PC-9 (cell line): Measurements from ENCODE around the gene ADAM19.

ENCODE experiments used
- CTCF ChIP-seq: fragments of 200-600 bp; sonication (generic); conservative IDR thresholded peaks from 2 replicates; pipeline ENCODE4 v1.6.1; 2017; ENCODE audit warnings: mixed run types, antibody characterized with exemption, mild to moderate bottlenecking, moderate library complexity
- EZH2 ChIP-seq: fragments of 200-600 bp; sonication (generic); IDR thresholded peaks from 2 replicates; pipeline ENCODE4 v1.8.0; 2017; ENCODE audit warnings: antibody characterized with exemption, low read depth

GRCh38 chr5:157568222-157568621 is 7.4 kb downstream of the ADAM19 start:
- TF ChIP-seq CTCF = no peak
- no peak for TF ChIP-seq EZH2
